ENCODE data around the gene ARHGEF28. TPM values are rescaled to one million over a fixed set of nuclear protein-coding genes. Genes with fewer than 3 reads are reported as not detected.

ARHGEF28 gene
- total and polyA plus RNA-seq, 2 of the 13 experiments (the other 11 are each of a cell fraction or from before 2014, with no cell fraction given) = 17.4 to 34.1 TPM

DNA sequence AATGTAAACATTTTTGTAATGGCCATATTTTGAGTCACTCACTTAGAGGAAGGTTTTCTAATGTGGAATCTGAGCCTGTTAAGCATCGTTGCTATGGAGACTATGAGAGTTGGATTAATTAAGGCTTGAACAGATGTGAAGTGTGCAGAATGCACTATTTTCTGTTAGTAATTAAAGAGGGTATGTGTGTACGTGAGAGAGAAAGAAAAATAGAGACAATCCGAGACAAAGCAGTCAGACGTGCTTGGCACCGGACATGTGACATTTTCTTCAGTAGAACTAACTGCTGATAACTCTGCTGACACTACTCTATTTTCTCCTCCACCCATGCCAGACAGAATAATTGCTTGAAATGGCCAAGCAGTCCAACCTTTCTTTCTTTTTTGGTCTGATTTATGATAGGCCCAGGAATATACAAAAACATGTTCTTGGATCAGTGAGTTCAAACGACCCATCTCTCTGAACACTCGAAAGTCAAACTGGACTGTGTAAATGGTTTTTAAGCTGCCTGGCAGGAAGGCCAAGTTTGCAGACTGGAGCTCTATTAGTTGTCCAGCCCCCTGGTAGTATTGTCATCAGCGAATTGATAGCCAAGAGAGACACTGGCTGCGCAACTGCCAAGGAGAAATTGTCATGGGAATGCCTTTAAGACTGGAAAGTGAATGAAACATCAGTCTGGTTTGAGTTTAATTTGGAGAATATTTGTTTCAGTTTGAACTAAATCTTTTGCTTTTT lies 322.1 kb downstream of the ARHGEF28 start:
- Histone ChIP-seq H2AFZ (ENCODE audit: low read length) (no peak overlapping the region), H3K4me1 (ENCODE audit: insufficient read depth, low read length) (peaks cover 36% of the 10 kb centered on the region), H4K20me1 (ENCODE audit: insufficient read depth, low read length) (no peaks in the 10 kb centered on the region), H3K27ac (ENCODE audit: extremely low read length, insufficient read depth, low read length) (no peak overlapping the region), H3K27me3 (ENCODE audit: control insufficient read depth in 1 of 2, insufficient read depth in 2 of 2, low read length in 2 of 2) (no peaks in the 10 kb centered on the region), H3K79me2 (ENCODE audit: insufficient read depth, low read length) (no peaks in the 10 kb centered on the region), H3K4me3 (replicated peaks in 1 of 3; ENCODE audit: insufficient read depth in 1 of 3, low read depth in 2 of 3, low read length in 3 of 3) (no peak overlapping the region), H3K4me2 (ENCODE audit: low read depth, low read length) (no peak overlapping the region), H3K36me3 (replicated peaks in 1 of 2; ENCODE audit: control insufficient read depth in 1 of 2, insufficient read depth in 2 of 2, low read length in 2 of 2) (no peaks in the 10 kb centered on the region), H3K9ac (ENCODE audit: insufficient read depth, low read depth, low read length) (no peak overlapping the region), H3K9me3 (ENCODE audit: low read length) (peaks cover 4% of the 10 kb centered on the region; the same call in 1 of the 2 replicates)
- DNase-seq (ENCODE audit: low spot score) (no peak), FAIRE-seq (no peak), ATAC-seq (no peak)
- POLR2A ChIA-PET = no interaction called here
- CTCF ChIA-PET (ENCODE audit: low intra/inter-chr PET ratio, low total read pairs) = no interaction called here
- no TSS peak for BruUV-seq (replicated peaks)
- TF ChIP-seq, protein P1, sequence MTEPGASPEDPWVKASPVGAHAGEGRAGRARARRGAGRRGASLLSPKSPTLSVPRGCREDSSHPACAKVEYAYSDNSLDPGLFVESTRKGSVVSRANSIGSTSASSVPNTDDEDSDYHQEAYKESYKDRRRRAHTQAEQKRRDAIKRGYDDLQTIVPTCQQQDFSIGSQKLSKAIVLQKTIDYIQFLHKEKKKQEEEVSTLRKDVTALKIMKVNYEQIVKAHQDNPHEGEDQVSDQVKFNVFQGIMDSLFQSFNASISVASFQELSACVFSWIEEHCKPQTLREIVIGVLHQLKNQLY (CRISPR knock-in tag; IDR thresholded peaks at IDR 0.05) = no peak
- TF ChIP-seq ZEB1 (IDR thresholded peaks at IDR 0.05; ENCODE audit: insufficient replicate concordance, low read depth) = no peak
- TF ChIP-seq, protein P2, sequence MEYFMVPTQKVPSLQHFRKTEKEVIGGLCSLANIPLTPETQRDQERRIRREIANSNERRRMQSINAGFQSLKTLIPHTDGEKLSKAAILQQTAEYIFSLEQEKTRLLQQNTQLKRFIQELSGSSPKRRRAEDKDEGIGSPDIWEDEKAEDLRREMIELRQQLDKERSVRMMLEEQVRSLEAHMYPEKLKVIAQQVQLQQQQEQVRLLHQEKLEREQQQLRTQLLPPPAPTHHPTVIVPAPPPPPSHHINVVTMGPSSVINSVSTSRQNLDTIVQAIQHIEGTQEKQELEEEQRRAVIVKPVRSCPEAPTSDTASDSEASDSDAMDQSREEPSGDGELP (IDR thresholded peaks at IDR 0.05; ENCODE audit: borderline replicate concordance, low read depth) = no peak
- TF ChIP-seq SMAD9 (CRISPR knock-in tag; IDR thresholded peaks at IDR 0.05) = no peak
- TF ChIP-seq MEF2D (CRISPR knock-in tag; IDR thresholded peaks at IDR 0.05) = no peak
- TF ChIP-seq BCL6 (CRISPR knock-in tag; IDR thresholded peaks at IDR 0.05) = no peak
- TF ChIP-seq, protein P3, sequence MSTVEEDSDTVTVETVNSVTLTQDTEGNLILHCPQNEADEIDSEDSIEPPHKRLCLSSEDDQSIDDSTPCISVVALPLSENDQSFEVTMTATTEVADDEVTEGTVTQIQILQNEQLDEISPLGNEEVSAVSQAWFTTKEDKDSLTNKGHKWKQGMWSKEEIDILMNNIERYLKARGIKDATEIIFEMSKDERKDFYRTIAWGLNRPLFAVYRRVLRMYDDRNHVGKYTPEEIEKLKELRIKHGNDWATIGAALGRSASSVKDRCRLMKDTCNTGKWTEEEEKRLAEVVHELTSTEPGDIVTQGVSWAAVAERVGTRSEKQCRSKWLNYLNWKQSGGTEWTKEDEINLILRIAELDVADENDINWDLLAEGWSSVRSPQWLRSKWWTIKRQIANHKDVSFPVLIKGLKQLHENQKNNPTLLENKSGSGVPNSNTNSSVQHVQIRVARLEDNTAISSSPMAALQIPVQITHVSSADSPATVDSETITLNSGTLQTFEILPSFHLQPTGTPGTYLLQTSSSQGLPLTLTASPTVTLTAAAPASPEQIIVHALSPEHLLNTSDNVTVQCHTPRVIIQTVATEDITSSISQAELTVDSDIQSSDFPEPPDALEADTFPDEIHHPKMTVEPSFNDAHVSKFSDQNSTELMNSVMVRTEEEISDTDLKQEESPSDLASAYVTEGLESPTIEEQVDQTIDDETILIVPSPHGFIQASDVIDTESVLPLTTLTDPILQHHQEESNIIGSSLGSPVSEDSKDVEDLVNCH (CRISPR knock-in tag; IDR thresholded peaks at IDR 0.05) = no peak
- no peak for TF ChIP-seq ZBTB42 (CRISPR knock-in tag; IDR thresholded peaks at IDR 0.05)
- no peak for TF ChIP-seq ZNF549 (CRISPR knock-in tag; IDR thresholded peaks at IDR 0.05)
- no peak for TF ChIP-seq ZBTB1 (CRISPR knock-in tag; IDR thresholded peaks at IDR 0.05; ENCODE audit: borderline replicate concordance)
- no peak for TF ChIP-seq ZNF709 (CRISPR knock-in tag; IDR thresholded peaks at IDR 0.05)
- no peak for TF ChIP-seq SMAD1 (CRISPR knock-in tag; IDR thresholded peaks at IDR 0.05; ENCODE audit: borderline replicate concordance, low read depth)
- no peak for TF ChIP-seq TBP (CRISPR knock-in tag; IDR thresholded peaks at IDR 0.05)
- TF ChIP-seq, protein P4, sequence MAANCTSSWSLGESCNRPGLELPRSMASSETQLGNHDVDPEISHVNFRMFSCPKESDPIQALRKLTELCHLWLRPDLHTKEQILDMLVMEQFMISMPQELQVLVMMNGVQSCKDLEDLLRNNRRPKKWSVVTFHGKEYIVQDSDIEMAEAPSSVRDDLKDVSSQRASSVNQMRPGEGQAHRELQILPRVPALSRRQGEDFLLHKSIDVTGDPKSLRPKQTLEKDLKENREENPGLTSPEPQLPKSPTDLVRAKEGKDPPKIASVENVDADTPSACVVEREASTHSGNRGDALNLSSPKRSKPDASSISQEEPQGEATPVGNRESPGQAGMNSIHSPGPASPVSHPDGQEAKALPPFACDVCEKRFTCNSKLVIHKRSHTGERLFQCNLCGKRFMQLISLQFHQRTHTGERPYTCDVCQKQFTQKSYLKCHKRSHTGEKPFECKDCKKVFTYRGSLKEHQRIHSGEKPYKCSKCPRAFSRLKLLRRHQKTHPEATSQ (CRISPR knock-in tag; IDR thresholded peaks at IDR 0.05; ENCODE audit: borderline replicate concordance) = no peak
- no peak for TF ChIP-seq ZNF282 (IDR thresholded peaks at IDR 0.05; ENCODE audit: partially characterized antibody)
- in situ Hi-C loops (cut with HindIII; ENCODE audit: extremely low pct_ligation_motif_present, low pct_unique_long_range_greater_than_20kb) = no loop called here
- 80% methylated on average over 9 of the region's 9 CpGs for WGBS (ENCODE audit: low lambda C conversion rate)
- intact Hi-C loops (cut with micrococcal nuclease; ENCODE audit: unreplicated experiment) = no loop called here
